Subcutaneous adipose tissue (tissue), 4 donors: ENCODE results near the gene RBM6. TPM values are rescaled to one million over a fixed set of nuclear protein-coding genes. Genes with fewer than 3 reads are reported as not detected.

Source experiments
- CTCF ChIP-seq: fragments of 450-650 bp; IDR thresholded peaks from one replicate; pipeline ENCODE4 v1.5.1; 2016; ENCODE audit warnings: low read depth, mild to moderate bottlenecking, control low read depth, antibody characterized with exemption, moderate library complexity
- total RNA-seq, 4 donors: library from RNA; depleted of rRNA; stranded (reverse); fragments of >200 nt; gene quantifications; one replicate each; pipeline ENCODE4 v1.1.0, GENCODE V29; 2016

RBM6 gene
- total RNA-seq, 4 donors from 2014 or later: 95.5 to 150 (median 107) TPM

- no peak for TF ChIP-seq CTCF
Measured at GRCh38 chr3:49998326-49998725, 58.4 kb downstream of the RBM6 start.

GRCh38 chr3:50001511-50001910 lies 61.6 kb downstream of the RBM6 start:
- no peak for TF ChIP-seq CTCF

- TF ChIP-seq CTCF: no peak
Measured at GRCh38 chr3:50003216-50003615, 63.3 kb downstream of the RBM6 start.

- no peak for TF ChIP-seq CTCF
Measured at GRCh38 chr3:50003824-50004223, 63.9 kb downstream of the RBM6 start.

- no peak for TF ChIP-seq CTCF
Measured at GRCh38 chr3:50008931-50009330, 69.0 kb downstream of the RBM6 start.

- no peak for TF ChIP-seq CTCF
Measured at GRCh38 chr3:50010959-50011358, 71.0 kb downstream of the RBM6 start.

- TF ChIP-seq CTCF: no peak
Measured at GRCh38 chr3:50015918-50016317, 76.0 kb downstream of the RBM6 start.
